GM21723 (cell line): ENCODE measurements around the gene TFB2M.
"Not testable (repeated sequence)": the region's sequence is repeated elsewhere in the genome, so short reads cannot be mapped to it uniquely, and the experiment has no call there.

Experiments
- ATAC-seq: cut with Tn5 transposase; IDR thresholded peaks from one replicate; pipeline ENCODE4 v1.9.1; 2021; ENCODE audit warnings: mild to moderate bottlenecking, moderate library complexity; ENCODE audit not compliant: unreplicated experiment

Gene TFB2M

DNA sequence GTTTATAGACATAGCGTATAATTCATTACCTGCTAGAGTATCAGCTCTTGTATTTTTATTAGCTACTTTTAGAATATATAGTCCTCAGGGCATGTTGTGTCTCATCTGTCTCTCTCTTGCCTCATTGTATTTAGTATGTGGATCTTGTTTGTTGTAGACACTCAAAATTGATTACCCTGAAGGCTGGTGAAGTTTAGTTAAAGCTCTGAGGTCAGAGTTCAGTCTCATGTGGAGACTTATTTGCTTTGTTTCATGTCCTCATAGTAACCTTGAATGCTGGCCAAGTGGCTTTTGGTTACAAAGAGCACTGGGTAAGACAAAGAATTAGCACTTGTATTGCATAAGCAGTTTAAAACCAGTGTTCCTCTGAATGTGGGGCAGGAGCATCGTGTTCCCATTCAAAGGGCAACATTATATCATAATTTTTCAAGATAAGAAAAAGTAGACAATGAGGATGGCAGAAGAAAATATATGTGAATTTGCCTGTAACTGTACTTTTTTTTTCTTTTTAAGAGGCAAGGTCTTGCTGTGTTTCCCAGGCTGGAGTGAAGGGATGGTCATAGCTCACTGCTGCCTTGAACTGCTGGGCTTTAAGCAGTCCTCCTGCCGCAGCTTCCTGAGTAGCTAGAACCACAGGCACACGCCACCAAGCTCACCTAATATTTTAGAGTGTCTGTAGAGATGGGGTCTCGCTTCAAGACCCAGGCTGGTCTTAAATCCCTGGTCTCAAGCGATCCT lies 17.6 kb upstream of the TFB2M start:
- ATAC-seq: no peak

GRCh38 chr1:246583056-246583440 lies 17.0 kb upstream of the TFB2M start:
- ATAC-seq: no peak

DNA sequence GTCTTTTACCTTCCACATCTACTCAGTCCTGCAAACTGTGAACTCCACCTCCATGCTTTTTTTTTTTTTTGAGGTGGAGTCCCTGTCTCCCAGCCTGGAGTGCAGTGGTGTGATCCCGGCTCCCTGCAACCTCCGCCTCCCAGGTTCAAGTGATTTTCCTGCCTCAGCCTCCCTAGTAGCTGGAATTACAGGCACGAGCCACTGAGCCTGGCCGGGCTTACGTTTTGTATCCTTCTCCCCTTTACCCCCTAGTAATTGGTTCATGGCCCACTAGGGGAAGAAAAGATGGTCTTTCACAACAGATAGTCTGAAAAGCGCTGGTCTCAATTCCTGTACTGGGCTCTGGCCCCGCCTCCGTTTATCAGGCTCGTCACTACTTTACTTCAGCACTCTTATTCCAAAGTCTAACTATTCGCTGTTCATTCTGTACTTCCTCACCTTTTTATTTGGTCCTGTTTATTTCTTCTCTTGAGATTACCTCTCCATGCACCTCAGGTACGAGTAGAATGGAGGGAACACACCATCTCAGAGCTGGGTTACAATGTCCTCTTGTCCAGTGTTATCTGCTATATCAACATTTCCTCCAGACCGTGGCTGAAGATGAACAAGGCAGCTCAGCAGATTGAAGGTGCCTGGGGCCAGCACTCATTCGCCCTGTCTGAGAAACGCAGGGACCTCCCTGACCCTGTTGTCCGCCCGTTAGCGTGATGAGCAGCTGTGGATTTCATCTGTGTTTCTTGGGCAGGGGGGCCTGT lies 16.4 kb upstream of the TFB2M start:
- no peak for ATAC-seq

- ATAC-seq: no peak
Observed at GRCh38 chr1:246580497-246581370, 14.7 kb upstream of the TFB2M start.

- ATAC-seq: peak; percentile 85
Observed at GRCh38 chr1:246579818-246580217, 13.8 kb upstream of the TFB2M start.

- ATAC-seq: no peak
Observed at GRCh38 chr1:246577720-246578106, 11.7 kb upstream of the TFB2M start.

GRCh38 chr1:246577082-246577719 lies 11.1 kb upstream of the TFB2M start:
- ATAC-seq: no peak

DNA sequence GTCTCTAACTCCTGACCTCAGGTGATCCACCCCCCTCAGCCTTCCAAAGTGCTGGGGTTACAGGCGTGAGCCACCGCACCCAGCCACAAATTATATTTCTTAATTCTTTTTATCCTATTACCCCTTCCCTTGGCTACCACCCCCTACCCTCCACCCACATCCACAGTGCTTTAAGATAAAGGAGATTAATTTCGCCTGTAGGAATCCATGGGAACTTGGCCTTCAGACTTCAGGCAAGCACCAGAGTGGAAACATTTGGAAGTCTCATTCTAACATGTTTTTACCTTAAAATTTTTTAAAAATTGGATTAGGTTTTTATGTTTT lies 10.6 kb upstream of the TFB2M start:
- ATAC-seq: no peak

DNA sequence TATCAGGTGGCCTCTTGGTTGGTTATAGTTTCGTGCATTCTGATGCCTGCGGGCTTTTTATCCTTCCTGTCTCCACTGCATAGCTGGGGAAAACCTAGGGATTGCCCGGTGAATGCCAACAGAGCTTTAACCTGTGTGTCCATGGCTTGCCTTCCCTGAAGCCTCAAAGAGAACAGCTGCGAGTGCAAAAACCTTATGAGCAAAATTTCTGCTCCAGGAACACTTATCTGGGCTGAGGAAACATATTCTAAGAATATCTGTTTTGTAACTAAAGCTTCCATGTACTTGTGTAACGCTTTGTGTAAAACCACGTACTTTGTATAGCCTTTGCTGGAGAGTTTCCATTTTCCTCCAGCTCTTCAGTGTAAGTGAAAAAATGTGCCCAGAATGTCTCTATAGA lies 7.4 kb upstream of the TFB2M start:
- no peak for ATAC-seq

DNA sequence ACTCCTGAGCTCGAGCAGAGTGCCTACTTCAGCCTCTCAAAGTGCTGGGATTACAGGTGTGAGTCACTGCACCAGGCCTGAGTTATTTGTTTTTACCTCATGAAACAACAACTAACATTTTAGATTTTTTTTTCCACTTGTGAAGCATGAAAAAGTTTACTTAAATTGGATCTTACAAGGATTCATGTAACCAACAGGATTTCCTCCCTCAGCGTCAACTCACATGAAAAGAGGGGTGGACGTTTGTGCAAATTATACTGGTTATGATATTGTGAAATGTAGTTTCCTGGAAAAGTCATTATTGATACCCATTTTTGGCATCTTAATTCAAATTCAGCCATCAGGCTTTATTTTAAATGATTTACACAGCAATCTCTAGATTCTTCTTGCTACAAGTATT lies 6.7 kb upstream of the TFB2M start:
- ATAC-seq: no peak

DNA sequence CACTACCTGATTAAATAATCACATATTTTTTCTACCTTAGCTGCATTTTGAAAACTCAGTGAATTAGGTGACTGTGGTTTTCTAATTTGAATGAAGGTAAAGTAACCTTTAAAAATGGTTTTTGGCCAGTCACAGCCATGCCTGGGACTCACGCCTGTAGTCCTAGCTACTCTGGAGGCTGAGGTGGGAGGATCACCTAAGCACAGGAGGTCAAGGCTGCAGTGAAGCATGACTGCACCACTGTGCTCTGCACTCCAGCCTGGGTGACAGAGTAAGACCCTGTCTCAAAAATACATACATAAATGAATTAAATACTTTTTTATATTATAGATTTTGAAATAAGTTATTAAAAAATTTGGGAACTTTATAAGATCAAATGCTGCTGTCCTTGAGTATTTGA lies 5.9 kb upstream of the TFB2M start:
- ATAC-seq: no peak

DNA sequence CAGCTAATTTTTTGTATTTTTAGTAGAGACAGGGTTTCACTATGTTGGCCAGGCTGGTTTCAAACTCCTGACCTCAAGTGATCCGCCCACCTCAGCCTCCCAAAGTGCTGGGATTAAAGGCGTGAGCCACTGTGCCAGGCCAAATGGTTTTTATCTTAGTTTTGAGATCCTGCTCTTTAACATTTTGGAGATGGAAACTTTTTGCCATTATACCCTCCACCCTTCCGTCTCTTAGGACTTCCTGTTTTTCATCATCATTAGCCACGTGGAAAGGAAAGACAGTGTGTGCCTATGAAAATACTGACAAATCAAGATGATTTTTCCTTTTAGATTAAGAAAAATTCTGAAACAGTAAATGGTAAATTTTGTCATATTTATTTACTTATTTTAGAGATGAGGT lies 5.2 kb upstream of the TFB2M start:
- ATAC-seq: not testable (repeated sequence)

GRCh38 chr1:246569248-246570238 lies 3.5 kb upstream of the TFB2M start:
- no peak for ATAC-seq

DNA sequence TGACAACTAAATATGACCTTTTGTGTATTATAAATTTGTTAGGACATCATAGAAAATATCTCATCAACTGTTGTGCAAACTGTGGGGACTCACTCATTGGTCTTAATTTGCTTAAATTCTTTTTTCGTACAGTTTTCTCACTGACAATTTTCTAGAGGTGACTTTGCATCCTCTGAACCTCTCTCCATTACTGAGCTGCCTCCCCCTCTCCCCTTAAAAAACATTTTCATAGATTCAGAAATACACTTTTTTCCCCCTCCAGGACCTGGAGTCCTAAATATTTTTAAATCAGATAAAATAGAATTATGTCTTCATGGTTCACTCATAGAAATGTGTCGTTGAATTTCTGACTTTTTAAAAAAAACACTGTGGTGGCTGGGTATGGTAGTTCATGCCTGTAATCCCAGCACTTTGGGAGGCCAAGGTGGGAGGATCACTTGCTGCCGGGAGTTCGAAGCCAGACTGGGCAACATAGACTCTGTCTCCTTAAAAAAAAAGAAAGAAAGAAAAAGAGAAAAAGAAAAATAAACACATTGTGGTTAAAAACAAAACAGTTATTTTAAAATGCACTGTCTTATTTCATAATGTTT lies 1.7 kb upstream of the TFB2M start:
- ATAC-seq: no peak

- ATAC-seq: peak; percentile 31
Observed at GRCh38 chr1:246566813-246567645, 968 bp upstream of the TFB2M start.

DNA sequence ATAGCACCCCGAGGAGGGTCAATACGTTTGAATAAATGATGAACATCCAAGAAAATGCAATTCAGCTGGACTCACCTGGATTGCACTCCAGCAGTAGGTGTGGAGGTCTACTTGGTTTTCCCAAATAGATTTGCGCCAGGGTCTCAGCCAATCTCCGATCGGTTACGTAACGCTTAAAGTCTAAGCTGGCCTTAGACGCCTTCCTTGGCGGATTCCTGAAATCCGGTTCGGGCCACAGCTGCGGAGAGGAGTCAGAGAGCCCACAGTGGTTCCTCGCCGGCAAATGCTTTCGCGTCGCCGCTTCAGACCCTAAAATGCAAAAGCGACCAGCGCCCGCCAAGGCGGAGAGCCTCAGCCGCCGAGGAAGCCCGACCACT lies 322 bp downstream of the TFB2M start:
- no peak for ATAC-seq

DNA sequence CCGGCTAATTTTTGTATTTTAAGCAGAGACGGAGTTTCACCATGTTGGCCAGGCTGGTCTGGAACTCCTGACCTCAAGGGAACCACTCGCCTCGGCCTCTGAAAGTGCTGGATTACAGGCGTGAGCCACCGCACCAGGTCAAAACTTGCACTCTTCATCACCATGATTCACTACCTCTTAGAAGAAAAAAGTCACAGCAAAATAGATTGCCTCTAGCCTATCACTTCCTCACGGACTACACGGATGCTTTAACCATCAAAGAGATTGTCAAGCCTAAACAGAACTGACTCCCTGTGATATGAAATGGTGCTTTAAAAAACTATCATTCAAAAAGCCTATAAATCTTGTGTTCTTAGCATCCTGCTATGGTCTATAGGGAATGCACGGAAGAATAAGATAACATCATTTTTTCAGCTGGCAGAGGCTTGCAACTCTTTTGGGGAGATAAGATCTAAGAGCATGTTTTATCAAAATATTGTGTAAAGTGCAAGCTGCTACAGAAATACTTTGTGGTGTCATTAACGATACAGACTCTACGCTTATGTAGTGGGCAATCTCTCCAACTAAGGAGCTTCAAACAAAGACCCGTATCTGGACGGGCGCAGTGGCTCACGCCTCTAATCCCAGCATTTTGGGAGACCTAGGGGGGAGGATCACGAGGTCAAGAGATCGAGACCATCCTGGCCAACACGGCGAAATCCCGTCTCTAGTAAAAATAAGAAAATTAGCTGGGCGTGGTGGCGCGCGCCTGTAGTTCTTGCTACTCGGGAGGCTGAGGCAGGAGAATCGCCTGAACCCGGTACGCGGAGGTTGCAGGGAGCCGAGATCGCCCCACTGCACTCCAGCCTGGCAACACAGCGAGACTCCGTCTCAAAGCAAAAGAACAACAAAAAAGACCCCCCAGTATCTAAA lies 966 bp downstream of the TFB2M start:
- ATAC-seq: no peak

DNA sequence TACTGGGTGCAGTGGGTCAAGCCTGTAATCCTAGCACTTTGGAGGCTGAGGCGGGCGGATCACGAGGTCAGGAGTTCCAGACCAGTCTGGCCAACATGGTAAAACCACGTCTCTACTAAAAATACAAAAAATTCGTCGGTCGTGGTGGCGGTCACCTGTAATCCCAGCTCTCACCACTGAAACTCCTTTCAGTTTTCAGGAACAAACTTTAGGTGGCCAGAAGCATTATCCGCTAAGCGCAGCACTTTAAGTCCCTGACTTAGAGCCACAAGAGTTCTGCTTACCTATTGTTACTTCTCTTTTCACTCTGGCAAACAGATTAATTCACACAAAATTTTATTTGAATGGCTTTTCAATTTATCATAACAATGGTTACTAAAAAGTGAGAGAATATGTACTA lies 5.2 kb downstream of the TFB2M start:
- not testable (repeated sequence) for ATAC-seq
